Sigmoid colon (tissue), 7 donors: ENCODE results near the gene RPP25L. TPM values are rescaled to one million over a fixed set of nuclear protein-coding genes. Genes with fewer than 3 reads are reported as not detected.

Source experiments
- DNase-seq: peaks from one replicate; pipeline ENCODE4 v3.0.0-alpha.2; 2019
- H3K27ac ChIP-seq, 4 donors: fragments of 200-600 bp; sonication (generic); one replicate each; pipeline ENCODE4 v1.5.1; 2016 to 2019; ENCODE audit warnings: mild to moderate bottlenecking in 1 of 4
- H3K27me3 ChIP-seq, 3 donors: fragments of 200-600 bp; sonication (generic); one replicate each; pipeline ENCODE4 v1.5.1; 2019; ENCODE audit warnings: mild to moderate bottlenecking in 1 of 3
- H3K36me3 ChIP-seq, 4 donors: fragments of 200-600 bp; sonication (generic); one replicate each; pipeline ENCODE4 v1.5.1; 2016 to 2019
- H3K4me1 ChIP-seq, 4 donors: fragments of 200-600 bp; sonication (generic); one replicate each; pipeline ENCODE4 v1.5.1; 2017 to 2019
- H3K4me3 ChIP-seq, 4 donors: fragments of 200-600 bp; sonication (generic); one replicate each; pipeline ENCODE4 v1.5.1; 2017 to 2019; ENCODE audit warnings: mild to moderate bottlenecking in 2 of 4, moderate library complexity in 1 of 4
- H3K9me3 ChIP-seq, 4 donors: fragments of 200-600 bp in 3 of 4; sonication (generic) in 3 of 4; one replicate each; pipeline versions ENCODE4 v1.5.1 to v1.6.1; 2013 to 2019
- EP300 ChIP-seq, 4 donors: sonication (generic); formaldehyde crosslinking; IDR thresholded peaks; one replicate each; pipeline ENCODE4 v1.6.1; 2017; ENCODE audit warnings: antibody characterized with exemption in 4 of 4
- POLR2A ChIP-seq, 2 donors: fragments of 450-650 bp; IDR thresholded peaks; one replicate each; pipeline ENCODE4 v1.6.1; 2016; ENCODE audit warnings: antibody characterized with exemption in 2 of 2, mild to moderate bottlenecking in 2 of 2, moderate library complexity in 2 of 2
- POLR2AphosphoS5 ChIP-seq, 4 donors: sonication (generic); formaldehyde crosslinking; IDR thresholded peaks; one replicate each; pipeline ENCODE4 v1.6.1; 2017; ENCODE audit warnings: antibody characterized with exemption in 4 of 4
- WGBS, 2 donors: extraction: QIAGEN DNeasy Blood & Tissue Kit; methylation state at CpG; one replicate each; pipeline ENCODE4 v1.1.7; 2013; 5-methylcytosine and 5-hydroxymethylcytosine counted together
- intact Hi-C: fragments of 100-400 bp; cut with DNase I; formaldehyde crosslinking; loops from one replicate; pipeline ENCODE4 v1.15.1; 2023
- polyA plus RNA-seq, 3 donors: library from polyadenylated mRNA; stranded (reverse); fragments of 200-250 nt; gene quantifications; one replicate each; pipeline ENCODE4 v1.2.3, GENCODE V29; 2013
- total RNA-seq, 4 donors: library from RNA; depleted of rRNA; stranded (reverse); fragments of >200 nt; gene quantifications; one replicate each; pipeline ENCODE4 v1.1.0, GENCODE V29; 2016
- TF ChIP-seq, protein P1 (sequence below), 4 experiments: fragments of 450-650 bp in 3 of 4; fragments of 200-600 bp in 1 of 4; IDR thresholded peaks; one replicate each; pipeline ENCODE4 v1.5.1; 2016 to 2019; ENCODE audit warnings: antibody characterized with exemption in 4 of 4, mild to moderate bottlenecking in 3 of 4, moderate library complexity in 2 of 4
- donor health status: healthy with polysubstance abuse.
- donor health status: Bipolar disorder and iron deficiency.
- donor health status: healthy.

The RPP25L gene
- total and polyA plus RNA-seq, 7 donors = 23.3 to 72.1 (median 44.3) TPM

DNA sequence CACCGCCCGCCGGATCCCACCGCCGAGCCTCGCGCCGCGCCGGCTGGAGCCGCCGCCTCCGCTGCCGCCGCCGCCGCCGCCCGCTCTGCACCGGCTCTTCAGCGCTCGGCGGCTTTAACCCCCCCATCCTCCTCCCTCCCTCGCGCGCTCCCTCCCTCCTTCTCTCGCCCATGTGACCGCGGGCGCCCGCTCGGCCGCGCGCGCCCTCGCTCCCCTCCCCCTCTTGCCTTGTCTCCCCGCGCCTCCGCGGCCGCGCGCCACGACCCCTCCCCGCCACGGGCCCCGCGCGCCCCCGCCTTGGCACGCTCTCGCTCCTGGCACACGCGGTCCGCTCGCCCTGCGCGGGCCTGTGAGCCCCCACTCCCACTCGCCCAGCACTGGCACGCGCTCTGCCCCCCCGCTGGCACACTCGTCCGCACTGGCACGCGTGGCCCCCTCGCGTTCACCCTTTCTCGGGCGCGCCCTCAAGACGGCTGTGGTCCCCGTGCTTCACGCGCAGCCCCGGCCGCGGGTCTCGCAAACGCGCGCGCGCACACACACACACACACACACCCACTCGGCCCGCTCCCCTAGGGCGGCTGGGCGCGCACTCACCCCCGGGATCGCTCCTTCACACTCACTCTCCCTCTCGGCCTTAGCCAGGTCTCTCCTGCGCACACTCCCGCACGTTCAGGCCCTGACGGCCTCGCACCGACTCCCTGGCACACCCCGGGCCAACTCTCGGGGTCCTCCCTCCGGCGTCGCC is 22.1 kb downstream of the RPP25L start, which contains the start of gene CNTFR:
TSS of gene CNTFR (minus strand) at position 89 of the 745 bp plus-strand sequence. CDS start 20,743 bp downstream, outside the sequence.
- WGBS, 2 donors = 1% methylated on average over 104 of the region's 104 CpGs
- intact Hi-C loops = loop anchor here (2.0 to 5.0 kb wide), 5 partner anchors 68 to 257 kb away; partner anchors contain the start of genes DNAI1, ENHO and FAM219A

DNA sequence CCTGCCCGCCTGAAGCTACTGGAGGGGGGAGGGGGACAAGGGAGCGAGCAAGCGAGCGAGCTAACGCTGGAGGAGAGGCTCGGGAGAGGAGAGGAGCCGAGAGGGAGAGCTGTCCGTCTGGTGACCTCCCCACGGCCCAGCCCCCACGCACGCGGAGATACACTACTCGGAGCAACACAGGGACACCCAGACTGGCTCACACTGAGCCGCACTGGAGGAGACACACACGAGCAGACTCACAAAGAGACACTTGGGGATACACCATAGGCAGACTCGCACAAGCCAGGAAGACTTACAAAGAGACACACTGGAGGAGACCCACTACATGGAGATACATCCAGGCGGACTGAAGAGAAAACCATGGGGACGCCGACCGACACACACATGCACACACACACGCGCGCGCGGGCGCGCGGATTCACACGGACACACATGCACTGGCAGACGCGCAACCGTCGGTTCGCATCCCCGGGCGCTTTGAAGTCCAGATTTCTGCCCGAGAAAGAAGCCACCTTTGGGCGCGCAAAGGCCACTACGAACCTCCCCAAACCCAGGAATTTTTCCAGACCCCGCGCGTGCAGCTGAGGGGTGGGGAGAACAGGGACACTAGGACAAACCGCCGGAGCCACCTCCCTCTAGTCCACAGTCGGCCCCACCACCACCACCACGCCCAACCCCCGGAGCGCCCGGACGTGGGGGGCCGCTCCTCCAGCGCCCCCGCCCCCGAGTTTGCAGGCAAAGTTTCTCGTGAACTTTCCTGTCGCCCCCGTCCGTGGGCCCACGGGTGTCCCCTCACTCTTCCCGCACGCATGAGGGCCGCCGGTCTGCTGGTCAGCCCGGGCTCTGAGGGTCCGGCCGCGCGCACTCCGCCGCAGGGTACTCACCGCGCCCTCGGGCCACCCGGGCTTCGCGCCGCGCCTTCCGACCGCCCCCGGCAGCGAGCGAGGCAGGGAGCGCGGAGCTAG is 22.9 kb downstream of the RPP25L start:
- Histone ChIP-seq H3K27ac (peak overlapping the region in 1 of 4 donors; percentile 56), H3K36me3 (no peaks in the 10 kb centered on the region), H3K27me3 (peaks cover 16 to 89% (median 57%) of the 10 kb centered on the region in 3 donors), H3K9me3 (no peaks in the 10 kb centered on the region), H3K4me3 (peak overlapping the region; percentile 28 to 65 (median 56)), H3K4me1 (peaks cover 0 to 52% (median 44%) of the 10 kb centered on the region in 4 donors)
- TF ChIP-seq, protein P1, sequence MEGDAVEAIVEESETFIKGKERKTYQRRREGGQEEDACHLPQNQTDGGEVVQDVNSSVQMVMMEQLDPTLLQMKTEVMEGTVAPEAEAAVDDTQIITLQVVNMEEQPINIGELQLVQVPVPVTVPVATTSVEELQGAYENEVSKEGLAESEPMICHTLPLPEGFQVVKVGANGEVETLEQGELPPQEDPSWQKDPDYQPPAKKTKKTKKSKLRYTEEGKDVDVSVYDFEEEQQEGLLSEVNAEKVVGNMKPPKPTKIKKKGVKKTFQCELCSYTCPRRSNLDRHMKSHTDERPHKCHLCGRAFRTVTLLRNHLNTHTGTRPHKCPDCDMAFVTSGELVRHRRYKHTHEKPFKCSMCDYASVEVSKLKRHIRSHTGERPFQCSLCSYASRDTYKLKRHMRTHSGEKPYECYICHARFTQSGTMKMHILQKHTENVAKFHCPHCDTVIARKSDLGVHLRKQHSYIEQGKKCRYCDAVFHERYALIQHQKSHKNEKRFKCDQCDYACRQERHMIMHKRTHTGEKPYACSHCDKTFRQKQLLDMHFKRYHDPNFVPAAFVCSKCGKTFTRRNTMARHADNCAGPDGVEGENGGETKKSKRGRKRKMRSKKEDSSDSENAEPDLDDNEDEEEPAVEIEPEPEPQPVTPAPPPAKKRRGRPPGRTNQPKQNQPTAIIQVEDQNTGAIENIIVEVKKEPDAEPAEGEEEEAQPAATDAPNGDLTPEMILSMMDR (IDR thresholded peaks at IDR 0.05) = no peak
- no peak for TF ChIP-seq POLR2AphosphoS5 (IDR thresholded peaks at IDR 0.05)
- no peak for TF ChIP-seq POLR2A (IDR thresholded peaks at IDR 0.05)
- intact Hi-C loops = no loop called here
- DNase-seq = no peak
- WGBS, 2 donors = 2 to 3% methylated on average over 86 of the region's 86 CpGs

More for the DNA sequence above, 22.1 kb downstream of the RPP25L start, which contains the start of gene CNTFR:
- Histone ChIP-seq H3K9me3 (no peaks in the 10 kb centered on the region), H3K36me3 (no peaks in the 10 kb centered on the region), H3K4me3 (peak within 1 kb of the TSS; percentile 28 to 65 (median 56)), H3K4me1 (peaks cover 0 to 54% (median 44%) of the 10 kb centered on the region in 4 donors), H3K27ac (peak within 1 kb of the TSS in 2 of 4 donors; percentile 56 to 63), H3K27me3 (peaks cover 13 to 82% (median 56%) of the 10 kb centered on the region in 3 donors)
- DNase-seq = peak; percentile 82
- TF ChIP-seq POLR2AphosphoS5 (IDR thresholded peaks at IDR 0.05) (no peak), POLR2A (IDR thresholded peaks at IDR 0.05) (no peak), EP300 (IDR thresholded peaks at IDR 0.05) (no peak)
- TF ChIP-seq, protein P1 (IDR thresholded peaks at IDR 0.05) = no peak

DNA sequence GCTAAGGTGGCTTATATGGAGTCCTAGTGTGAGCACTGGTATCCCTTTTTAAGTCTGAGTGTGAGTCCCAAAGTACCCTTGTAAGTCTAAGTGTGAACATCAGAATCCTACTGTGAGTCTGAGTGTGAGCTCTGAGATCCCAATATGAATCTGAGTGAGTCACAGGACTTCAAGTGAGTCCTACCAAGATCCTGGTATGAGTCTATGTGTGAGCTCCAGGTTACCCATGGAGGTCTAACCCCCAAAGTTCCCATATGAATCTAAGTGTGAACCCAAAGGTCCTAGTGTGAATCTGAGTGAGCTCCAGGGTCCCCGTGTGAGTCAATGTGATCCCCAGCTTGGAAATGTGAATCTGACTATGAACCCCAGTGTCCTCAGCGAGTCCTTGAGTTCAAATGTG is 24.6 kb downstream of the RPP25L start:
- H3K4me3 ChIP-seq = no peak overlapping the region
- peaks cover 12 to 88% (median 50%) of the 10 kb centered on the region in 3 donors for H3K27me3 ChIP-seq
- H3K27ac ChIP-seq = no peak overlapping the region
- no peaks in the 10 kb centered on the region for H3K36me3 ChIP-seq
- DNase-seq = no peak
- intact Hi-C loops = no loop called here
- WGBS, 2 donors = 49 to 63% methylated on average over 2 of the region's 2 CpGs
- no peaks in the 10 kb centered on the region for H3K9me3 ChIP-seq
- peaks cover 0 to 38% (median 32%) of the 10 kb centered on the region in 4 donors for H3K4me1 ChIP-seq
- TF ChIP-seq POLR2A (IDR thresholded peaks at IDR 0.05) = no peak
- TF ChIP-seq POLR2AphosphoS5 (IDR thresholded peaks at IDR 0.05) = no peak
- TF ChIP-seq, protein P1 (IDR thresholded peaks at IDR 0.05) = no peak
- no peak for TF ChIP-seq EP300 (IDR thresholded peaks at IDR 0.05)

DNA sequence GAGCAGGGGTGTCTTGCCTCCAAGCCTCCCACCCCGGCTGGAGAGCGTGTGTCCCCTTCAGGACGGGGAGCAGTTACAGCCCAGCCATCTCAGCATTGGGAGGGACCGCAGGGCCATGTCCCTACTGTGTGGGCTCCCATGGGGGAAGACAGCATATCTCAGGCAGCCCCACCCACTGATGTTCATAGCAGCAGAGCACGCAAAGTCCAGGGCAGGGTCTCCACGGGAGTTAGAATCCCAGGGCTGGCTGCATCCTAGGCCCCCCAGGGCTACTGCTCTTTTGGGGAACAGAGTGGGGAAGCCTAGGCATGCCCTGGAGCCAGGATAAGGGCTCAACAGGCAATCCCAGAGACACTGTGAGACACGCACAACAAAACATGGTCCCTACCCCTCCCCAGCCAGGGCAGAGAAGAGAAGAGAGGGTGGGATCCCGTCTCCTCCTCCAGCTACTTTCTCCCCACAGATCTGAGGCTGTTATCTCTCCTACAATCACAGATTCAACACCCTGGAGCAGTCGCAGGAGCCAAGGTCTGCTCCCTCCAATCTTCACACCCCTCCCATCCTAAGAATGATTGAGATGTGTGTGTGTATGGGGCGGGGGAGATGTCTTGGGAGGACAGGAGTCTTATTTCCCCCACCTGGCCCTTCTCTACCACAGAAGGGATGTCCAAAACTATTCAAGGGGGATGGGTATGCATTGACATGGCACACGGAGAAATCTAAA is 25.8 kb downstream of the RPP25L start:
- Histone ChIP-seq H3K27ac (no peak overlapping the region), H3K27me3 (peaks cover 12 to 78% (median 50%) of the 10 kb centered on the region in 3 donors), H3K36me3 (no peaks in the 10 kb centered on the region), H3K9me3 (no peaks in the 10 kb centered on the region), H3K4me3 (no peak overlapping the region), H3K4me1 (peaks cover 0 to 28% (median 26%) of the 10 kb centered on the region in 4 donors)
- intact Hi-C loops = no loop called here
- no peak for DNase-seq
- no peak for TF ChIP-seq EP300 (IDR thresholded peaks at IDR 0.05)
- no peak for TF ChIP-seq POLR2AphosphoS5 (IDR thresholded peaks at IDR 0.05)
- TF ChIP-seq, protein P1 (IDR thresholded peaks at IDR 0.05) = no peak
- TF ChIP-seq POLR2A (IDR thresholded peaks at IDR 0.05) = no peak
- WGBS, 2 donors = 16 to 29% methylated on average over 11 of the region's 11 CpGs
